Panc1 (cell line): Measurements from ENCODE around the gene PMFBP1. TPM values are rescaled to one million over a fixed set of nuclear protein-coding genes. Genes with fewer than 3 reads are reported as not detected.

Source experiments
- ATAC-seq: fragments of 200-7000 bp; cut with Tn5 transposase; 2 replicates; pipeline ENCODE4 v1.9.1; 2020; ENCODE audit warnings: mild to moderate bottlenecking, moderate library complexity
- BruUV-seq: library from RNA; stranded (reverse); fragments of 400-500 nt; replicated peaks from 2 replicates; lab custom pipeline; 2021; lab: Mats Ljungman, UMichigan
- CTCF ChIA-PET: fragments of 300-600 bp; sonication (Branson Sonifier 250); formaldehyde crosslinking; loops from one replicate; lab custom pipeline; 2022; ENCODE audit warnings: antibody characterized with exemption; lab: Charles Lee
- POLR2A ChIA-PET: fragments of 300-600 bp; sonication (Branson Sonifier 250); formaldehyde crosslinking; loops from one replicate; lab custom pipeline; 2022; ENCODE audit warnings: antibody characterized with exemption; lab: Charles Lee
- DNase-seq: peaks from one replicate; pipeline ENCODE4 v3.0.0-alpha.2; 2010; ENCODE audit warnings: low read depth, low spot score
- H3K27ac ChIP-seq: 2 replicates; pipeline ENCODE4 v1.5.1; 2011; ENCODE audit warnings: mild to moderate bottlenecking, low read length, inconsistent platforms
- H3K27me3 ChIP-seq: fragments of 200-500 bp; sonication (Bioruptor generic); 2 replicates; pipeline ENCODE4 v1.6.0; 2014; ENCODE audit warnings: low read length, inconsistent platforms; ENCODE audit not compliant: control insufficient read depth, insufficient read depth
- H3K36me3 ChIP-seq: fragments of 200-500 bp; sonication (Bioruptor generic); 2 replicates; pipeline ENCODE4 v1.5.1; 2014; ENCODE audit warnings: inconsistent platforms, mild to moderate bottlenecking, low read length, moderate library complexity; ENCODE audit not compliant: control insufficient read depth, insufficient read depth
- H3K4me1 ChIP-seq: 2 replicates; pipeline ENCODE4 v1.5.1; 2011; ENCODE audit warnings: inconsistent platforms, mild to moderate bottlenecking, low read length, moderate library complexity; ENCODE audit not compliant: control insufficient read depth, insufficient read depth
- H3K4me3 ChIP-seq, 2 experiments: 2 replicates each; pipeline ENCODE4 v1.5.1; 2011 to 2012; ENCODE audit warnings: low read depth in 2 of 2, low read length in 2 of 2, mild to moderate bottlenecking in 2 of 2, inconsistent platforms in 1 of 2, moderate library complexity in 1 of 2
- H3K9me3 ChIP-seq: fragments of 200-500 bp; sonication (Bioruptor generic); 2 replicates; pipeline ENCODE4 v1.5.1; 2014; ENCODE audit warnings: low read depth, mild to moderate bottlenecking, inconsistent platforms, low read length, moderate library complexity; ENCODE audit not compliant: control insufficient read depth, insufficient read depth
- CTCF ChIP-seq: fragments of 450-650 bp; IDR thresholded peaks from 2 replicates; pipeline ENCODE4 v1.5.1; 2017; ENCODE audit warnings: mild to moderate bottlenecking
- POLR2AphosphoS5 ChIP-seq: IDR thresholded peaks from 2 replicates; pipeline ENCODE4 v1.6.1; 2012; ENCODE audit warnings: mild to moderate bottlenecking, low read depth, low read length, moderate library complexity
- REST ChIP-seq, 2 experiments: IDR thresholded peaks; 2 replicates each; pipeline ENCODE4 v1.6.1; 2011 to 2012; ENCODE audit warnings: low read depth in 2 of 2, control low read depth in 1 of 2, low read length in 1 of 2, mild to moderate bottlenecking in 1 of 2, moderate library complexity in 1 of 2; ENCODE audit not compliant: insufficient read depth in 1 of 2
- SIN3A ChIP-seq: IDR thresholded peaks from 2 replicates; pipeline ENCODE4 v1.6.1; 2012; ENCODE audit warnings: low read depth, mild to moderate bottlenecking, low read length, moderate library complexity, borderline replicate concordance; ENCODE audit not compliant: insufficient read depth
- TCF7L2 ChIP-seq: IDR thresholded peaks from 2 replicates; pipeline ENCODE4 v1.6.1; 2011; ENCODE audit warnings: mild to moderate bottlenecking, low read depth, low read length, inconsistent platforms
- in situ Hi-C: cut with HindIII; loops from 2 replicates; pipeline ENCODE4 v1.10.0; 2016; ENCODE audit warnings: low sequenced_read_pairs, low pct_unique_long_range_greater_than_20kb
- intact Hi-C: fragments of 100-400 bp; cut with micrococcal nuclease; formaldehyde crosslinking; loops from one replicate; pipeline ENCODE4 v1.10.0; 2022; ENCODE audit not compliant: unreplicated experiment
- total RNA-seq: library from RNA; stranded (reverse); gene quantifications from one replicate; pipeline ENCODE4 v1.2.1, GENCODE V29; 2021; ENCODE audit not compliant: unreplicated experiment

PMFBP1 gene
- total RNA-seq, 1 experiment from 2014 or later = 0.10 TPM

GRCh38 chr16:72206299-72206698 lies 34.3 kb upstream of the PMFBP1 start:
- no peak for TF ChIP-seq CTCF
- no peak for TF ChIP-seq TCF7L2
- no peak for TF ChIP-seq REST (IDR thresholded peaks at IDR 0.05; ENCODE audit: insufficient read depth in 1 of 2, low read depth in 2 of 2, low read length in 1 of 2)
- no peak for TF ChIP-seq SIN3A
- no peak for TF ChIP-seq POLR2AphosphoS5
- Histone ChIP-seq H3K27me3 (no peaks in the 10 kb centered on the region; the same call in 1 of the 2 replicates), H3K4me3 (no peak overlapping the region), H3K27ac (no peak overlapping the region), H3K36me3 (no peaks in the 10 kb centered on the region), H3K9me3 (no peaks in the 10 kb centered on the region), H3K4me1 (no peaks in the 10 kb centered on the region)
- ATAC-seq = no peak
- DNase-seq = no peak
- BruUV-seq = no TSS peak
- intact Hi-C loops (no loop called here), in situ Hi-C loops (no loop called here)
- POLR2A ChIA-PET = no interaction called here
- CTCF ChIA-PET = no interaction called here

- POLR2A ChIA-PET = interaction anchor here (0.6 kb wide), 1 partner anchor 22 kb away, joined by 6 read pairs; no protein-coding TSS in a partner anchor
- CTCF ChIA-PET = no interaction called here
- no peak for DNase-seq
- no peaks in the 10 kb centered on the region for H3K4me1 ChIP-seq
- no peaks in the 10 kb centered on the region for H3K36me3 ChIP-seq
- H3K4me3 ChIP-seq = no peak overlapping the region
- no peaks in the 10 kb centered on the region for H3K9me3 ChIP-seq
- H3K27ac ChIP-seq = no peak overlapping the region
- in situ Hi-C loops = no loop called here
- BruUV-seq = no TSS peak
- ATAC-seq = no peak
- no peak for TF ChIP-seq SIN3A
- H3K27me3 ChIP-seq = no peaks in the 10 kb centered on the region
- intact Hi-C loops = no loop called here
Measured at GRCh38 chr16:72203401-72203800, 31.4 kb upstream of the PMFBP1 start.

- no peaks in the 10 kb centered on the region for H3K27me3 ChIP-seq
- H3K27ac ChIP-seq = no peak overlapping the region
- no peaks in the 10 kb centered on the region for H3K9me3 ChIP-seq
- ATAC-seq (no peak), DNase-seq (no peak)
- in situ Hi-C loops (no loop called here), intact Hi-C loops (no loop called here)
- H3K4me1 ChIP-seq = no peaks in the 10 kb centered on the region
- POLR2A ChIA-PET = no interaction called here
- no peak overlapping the region for H3K4me3 ChIP-seq
- TF ChIP-seq TCF7L2 = no peak
- no peak for TF ChIP-seq SIN3A
- no peak for TF ChIP-seq CTCF
- no peak for TF ChIP-seq POLR2AphosphoS5
- no peak for TF ChIP-seq REST (IDR thresholded peaks at IDR 0.05; ENCODE audit: insufficient read depth in 1 of 2, low read depth in 2 of 2, low read length in 1 of 2)
- CTCF ChIA-PET = no interaction called here
- H3K36me3 ChIP-seq = no peaks in the 10 kb centered on the region
- BruUV-seq = no TSS peak
Measured at GRCh38 chr16:72202014-72202413, 30.1 kb upstream of the PMFBP1 start.
